MM.1S (cell line): ENCODE results near the gene RAB35.

Experiments used
- DNase-seq: peaks from one replicate; pipeline ENCODE4 v3.0.0-alpha.2; 2015
- H2AFZ ChIP-seq: fragments of 300-600 bp; sonication (generic); 2 replicates; pipeline ENCODE4 v1.6.0; 2016; ENCODE audit warnings: antibody characterized with exemption, low read length
- H3F3A ChIP-seq: fragments of 300-600 bp; sonication (generic); 2 replicates; pipeline ENCODE4 v1.6.1; 2016; ENCODE audit warnings: mild to moderate bottlenecking, antibody characterized with exemption, low read length, moderate library complexity, mixed read lengths; ENCODE audit not compliant: insufficient read depth
- H3K27ac ChIP-seq: fragments of 300-600 bp; sonication (generic); 2 replicates; pipeline ENCODE4 v1.5.1; 2016; ENCODE audit warnings: mild to moderate bottlenecking, low read length
- H3K27me3 ChIP-seq: fragments of 300-600 bp; sonication (generic); replicated peaks from 2 replicates; pipeline ENCODE4 v1.6.0; 2016; ENCODE audit warnings: low read length; ENCODE audit not compliant: insufficient read depth
- H3K36me3 ChIP-seq: fragments of 300-600 bp; sonication (generic); replicated peaks from 2 replicates; pipeline ENCODE4 v1.6.1; 2016; ENCODE audit warnings: mild to moderate bottlenecking, low read length, mixed read lengths; ENCODE audit not compliant: insufficient read depth
- H3K4me1 ChIP-seq: fragments of 300-600 bp; sonication (generic); 2 replicates; pipeline ENCODE4 v1.6.1; 2016; ENCODE audit warnings: low read length, mixed read lengths
- H3K4me2 ChIP-seq: fragments of 300-600 bp; sonication (generic); 2 replicates; pipeline ENCODE4 v1.6.0; 2016; ENCODE audit warnings: low read depth, low read length
- H3K4me3 ChIP-seq: fragments of 300-600 bp; sonication (generic); 2 replicates; pipeline ENCODE4 v1.5.1; 2016; ENCODE audit warnings: low read length, mixed read lengths
- H3K79me2 ChIP-seq: fragments of 300-600 bp; sonication (generic); 2 replicates; pipeline ENCODE4 v1.6.1; 2016; ENCODE audit warnings: mixed run types, low read length, mixed read lengths
- H3K9ac ChIP-seq: fragments of 300-600 bp; sonication (generic); 2 replicates; pipeline ENCODE4 v1.6.1; 2016; ENCODE audit warnings: low read length, mixed read lengths
- H3K9me2 ChIP-seq: fragments of 300-600 bp; sonication (generic); replicated peaks from 2 replicates; pipeline ENCODE4 v1.6.1; 2016; ENCODE audit warnings: mild to moderate bottlenecking, low read length, mixed read lengths; ENCODE audit not compliant: insufficient read depth
- H3K9me3 ChIP-seq: fragments of 300-600 bp; sonication (generic); replicated peaks from 2 replicates; pipeline ENCODE4 v1.6.1; 2016; ENCODE audit warnings: mild to moderate bottlenecking, low read length, mixed read lengths; ENCODE audit not compliant: insufficient read depth
- H4K20me1 ChIP-seq: fragments of 300-600 bp; sonication (generic); 2 replicates; pipeline ENCODE4 v1.6.1; 2016; ENCODE audit warnings: mild to moderate bottlenecking, low read length, moderate library complexity, mixed read lengths; ENCODE audit not compliant: insufficient read depth
- CTCF ChIP-seq: fragments of 300-600 bp; sonication (generic); IDR thresholded peaks from 2 replicates; pipeline ENCODE4 v1.5.1; 2016; ENCODE audit warnings: antibody characterized with exemption, low read length, mixed read lengths
- EZH2 ChIP-seq: fragments of 300-600 bp; sonication (generic); optimal IDR thresholded peaks from 2 replicates; pipeline ENCODE3; 2017; ENCODE audit warnings: low read depth, mild to moderate bottlenecking, antibody characterized with exemption, low read length, mixed read lengths
- EZH2phosphoT487 ChIP-seq: fragments of 300-600 bp; sonication (generic); IDR thresholded peaks from 2 replicates; pipeline ENCODE4 v1.6.1; 2018; ENCODE audit warnings: antibody characterized with exemption, low read length

The RAB35 gene

GRCh38 chr12:120072472-120073249 is 43.9 kb downstream of the RAB35 start:
- Histone ChIP-seq H3K9me3 (no peaks in the 10 kb centered on the region), H3K4me1 (no peaks in the 10 kb centered on the region), H3K4me3 (no peak overlapping the region), H3K4me2 (no peak overlapping the region), H3K9me2 (no peaks in the 10 kb centered on the region), H2AFZ (no peak overlapping the region), H3K9ac (no peak overlapping the region), H3K27ac (no peak overlapping the region), H3K27me3 (no peaks in the 10 kb centered on the region), H3F3A (no peaks in the 10 kb centered on the region), H4K20me1 (no peaks in the 10 kb centered on the region), H3K36me3 (no peaks in the 10 kb centered on the region), H3K79me2 (no peaks in the 10 kb centered on the region)
- DNase-seq = no peak
- TF ChIP-seq CTCF = no peak
- TF ChIP-seq EZH2 = no peak
- no peak for TF ChIP-seq EZH2phosphoT487

- Histone ChIP-seq H3K27ac (no peak overlapping the region), H3K9me2 (no peaks in the 10 kb centered on the region), H3K36me3 (no peaks in the 10 kb centered on the region), H3K4me1 (no peaks in the 10 kb centered on the region), H3F3A (no peaks in the 10 kb centered on the region), H3K27me3 (no peaks in the 10 kb centered on the region), H3K4me3 (no peak overlapping the region), H3K9me3 (no peaks in the 10 kb centered on the region), H3K79me2 (no peaks in the 10 kb centered on the region), H3K4me2 (no peak overlapping the region), H4K20me1 (no peaks in the 10 kb centered on the region), H3K9ac (no peak overlapping the region), H2AFZ (no peak overlapping the region)
- TF ChIP-seq EZH2 (no peak), CTCF (no peak), EZH2phosphoT487 (no peak)
- no peak for DNase-seq
Observed at GRCh38 chr12:120071493-120072020, 45.0 kb downstream of the RAB35 start.

GRCh38 chr12:120069278-120069677 is 47.3 kb downstream of the RAB35 start:
- H3K9ac ChIP-seq = no peak overlapping the region
- H3K4me1 ChIP-seq = no peaks in the 10 kb centered on the region
- H3K27ac ChIP-seq = no peak overlapping the region
- no peak overlapping the region for H3K4me2 ChIP-seq
- no peaks in the 10 kb centered on the region for H3K36me3 ChIP-seq
- TF ChIP-seq EZH2 = no peak
- TF ChIP-seq CTCF = no peak
- TF ChIP-seq EZH2phosphoT487 = no peak
- H3K9me3 ChIP-seq = no peaks in the 10 kb centered on the region
- H3K9me2 ChIP-seq = no peaks in the 10 kb centered on the region
- H2AFZ ChIP-seq = no peak overlapping the region
- no peaks in the 10 kb centered on the region for H3K27me3 ChIP-seq
- no peak for DNase-seq
- no peaks in the 10 kb centered on the region for H3F3A ChIP-seq
- H4K20me1 ChIP-seq = no peaks in the 10 kb centered on the region
- no peak overlapping the region for H3K4me3 ChIP-seq
- H3K79me2 ChIP-seq = no peaks in the 10 kb centered on the region
